Measurements from ENCODE around the gene CCNH. TPM values are rescaled to one million over a fixed set of nuclear protein-coding genes. Genes with fewer than 3 reads are reported as not detected.

Gene CCNH
- polyA plus RNA-seq, 5 donors = 34.6 to 62.1 (median 55.6) TPM

- no peak for DNase-seq
Observed at GRCh38 chr5:87405472-87406155, 7.1 kb downstream of the CCNH start.

GRCh38 chr5:87404359-87404758, 8.4 kb downstream of the CCNH start:
- no peak for DNase-seq

DNA sequence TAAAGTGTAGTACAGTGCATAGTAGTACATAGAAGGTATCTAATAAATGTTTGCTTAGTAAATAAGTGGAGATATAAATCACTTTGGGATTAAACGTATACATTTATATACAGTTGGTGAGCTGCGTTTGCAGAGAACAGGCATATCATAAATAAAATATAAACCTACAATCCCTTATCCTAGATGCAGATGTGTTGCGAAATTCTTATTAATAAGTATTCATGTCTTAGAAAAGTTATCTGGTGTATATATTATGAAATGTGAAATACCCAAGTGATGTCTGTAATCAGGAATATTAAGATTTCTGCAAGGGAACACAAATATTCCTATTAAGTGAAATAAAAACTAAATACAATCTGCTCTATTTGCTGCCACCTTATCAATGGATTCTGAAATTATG, 8.8 kb downstream of the CCNH start:
- no peak for DNase-seq

DNA sequence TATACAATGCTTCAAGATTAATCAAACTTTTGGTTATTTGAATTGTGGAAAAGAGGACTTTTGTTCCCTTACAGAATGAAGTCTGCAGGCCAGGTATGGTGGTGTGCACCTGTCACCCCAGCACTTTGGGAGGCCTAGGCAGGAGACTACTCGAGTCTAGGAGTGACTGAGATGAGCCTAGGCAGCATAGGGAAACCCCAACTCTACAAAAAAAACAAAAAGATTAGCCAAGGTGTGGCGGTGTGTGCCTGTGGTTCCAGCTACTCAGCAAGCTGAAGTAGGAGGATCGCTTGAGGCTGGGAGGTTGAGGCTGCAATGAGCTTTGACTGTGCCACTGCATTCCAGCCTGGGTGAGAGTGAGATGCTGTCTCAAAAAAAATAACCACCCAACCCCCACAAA, 9.3 kb downstream of the CCNH start:
- DNase-seq = no peak

- no peak for DNase-seq
Observed at GRCh38 chr5:87401626-87402025, 11.1 kb downstream of the CCNH start.

- DNase-seq = no peak
Observed at GRCh38 chr5:87400305-87400899, 12.3 kb downstream of the CCNH start.

- no peak for DNase-seq
Observed at GRCh38 chr5:87399720-87400119, 13.0 kb downstream of the CCNH start.

- no peak for DNase-seq
Observed at GRCh38 chr5:87398981-87399614, 13.6 kb downstream of the CCNH start.

- no peak for DNase-seq
Observed at GRCh38 chr5:87394411-87395165, 18.1 kb downstream of the CCNH start.

GRCh38 chr5:87393331-87393730, 19.4 kb downstream of the CCNH start:
- DNase-seq = no peak

DNA sequence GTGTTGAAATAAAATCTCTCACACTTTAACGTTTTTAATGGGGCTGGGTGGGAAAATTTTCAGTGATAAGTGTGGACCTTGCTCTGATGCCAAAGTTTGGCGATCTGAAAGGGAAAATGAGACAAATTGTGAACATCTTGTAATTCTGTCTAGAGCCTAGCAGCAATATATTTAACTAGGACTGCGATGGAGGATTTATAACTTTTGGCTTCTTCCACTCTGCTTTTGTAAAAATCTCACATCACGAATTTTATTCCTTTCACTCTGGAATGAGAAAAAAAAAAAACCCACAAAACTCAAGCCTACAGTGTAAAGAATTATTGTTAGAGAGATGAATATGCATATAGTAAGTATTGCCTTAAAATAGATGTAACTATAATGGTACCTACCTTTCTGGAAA, 19.9 kb downstream of the CCNH start:
- no peak for DNase-seq

DNA sequence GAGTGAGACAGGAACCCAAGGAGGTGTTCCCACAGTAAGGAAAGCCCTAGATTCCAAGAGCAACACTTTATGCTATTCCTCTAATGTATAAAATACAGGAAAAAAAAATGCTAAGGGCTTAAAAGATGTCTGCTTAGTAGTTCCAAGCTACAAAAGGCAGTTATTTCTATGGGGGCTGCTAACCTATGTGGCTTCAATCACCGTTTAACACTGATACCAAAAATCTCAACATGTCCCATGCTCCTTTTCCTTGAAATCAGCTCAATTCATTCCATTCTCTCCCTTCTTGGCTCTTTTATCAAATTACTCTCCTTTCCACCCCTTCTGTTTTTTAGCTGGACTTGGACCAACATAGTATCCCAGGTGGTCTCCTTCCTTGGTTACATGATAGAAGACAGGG, 20.6 kb downstream of the CCNH start:
- DNase-seq = no peak

DNA sequence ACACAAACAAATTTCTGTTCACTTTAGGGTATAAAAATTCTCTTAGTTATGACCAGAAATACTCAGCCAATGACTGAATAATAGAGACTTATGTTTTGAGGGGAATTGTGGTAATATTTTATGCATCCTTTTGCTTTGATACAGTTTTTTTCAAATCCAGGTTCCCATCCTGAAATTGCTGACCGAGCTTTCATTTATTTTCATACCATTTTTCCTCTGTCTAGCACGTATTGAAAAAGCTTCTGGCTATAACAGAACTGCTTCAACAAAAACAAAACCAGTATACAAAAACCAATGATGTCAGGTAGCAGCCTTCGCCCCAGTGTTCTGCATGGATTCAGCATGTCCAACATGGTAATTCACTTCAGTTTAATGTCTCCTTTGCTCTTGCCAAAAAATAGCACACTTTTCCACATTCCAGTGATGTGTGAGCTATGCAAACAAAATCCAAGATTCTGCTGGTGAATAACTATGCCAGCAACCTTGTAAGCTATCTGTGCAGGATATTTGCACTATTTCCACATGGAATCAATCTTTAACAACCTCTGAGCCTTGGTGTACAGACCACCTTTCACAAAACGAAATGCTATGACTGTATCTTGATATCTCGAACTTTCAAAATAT, 22.0 kb downstream of the CCNH start:
- no peak for DNase-seq

DNA sequence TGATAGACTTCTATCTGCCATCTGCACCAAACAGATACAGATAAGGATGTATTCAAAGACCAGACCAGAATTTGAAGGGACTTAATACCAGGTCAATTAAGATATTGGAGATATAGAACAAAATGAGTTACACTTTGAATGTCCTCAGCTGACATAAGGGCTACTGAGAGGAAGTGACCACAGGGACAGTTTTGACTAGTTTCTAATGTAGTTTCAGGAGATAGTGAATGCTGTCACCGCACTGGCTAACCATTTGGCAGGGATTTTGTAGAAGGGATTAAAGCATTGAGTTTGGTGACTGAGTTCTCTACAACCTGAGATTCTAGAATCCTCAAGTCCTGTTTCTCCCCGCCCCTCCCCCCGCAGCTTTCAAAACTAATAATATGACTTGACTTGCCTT, 22.7 kb downstream of the CCNH start:
- no peak for DNase-seq

DNA sequence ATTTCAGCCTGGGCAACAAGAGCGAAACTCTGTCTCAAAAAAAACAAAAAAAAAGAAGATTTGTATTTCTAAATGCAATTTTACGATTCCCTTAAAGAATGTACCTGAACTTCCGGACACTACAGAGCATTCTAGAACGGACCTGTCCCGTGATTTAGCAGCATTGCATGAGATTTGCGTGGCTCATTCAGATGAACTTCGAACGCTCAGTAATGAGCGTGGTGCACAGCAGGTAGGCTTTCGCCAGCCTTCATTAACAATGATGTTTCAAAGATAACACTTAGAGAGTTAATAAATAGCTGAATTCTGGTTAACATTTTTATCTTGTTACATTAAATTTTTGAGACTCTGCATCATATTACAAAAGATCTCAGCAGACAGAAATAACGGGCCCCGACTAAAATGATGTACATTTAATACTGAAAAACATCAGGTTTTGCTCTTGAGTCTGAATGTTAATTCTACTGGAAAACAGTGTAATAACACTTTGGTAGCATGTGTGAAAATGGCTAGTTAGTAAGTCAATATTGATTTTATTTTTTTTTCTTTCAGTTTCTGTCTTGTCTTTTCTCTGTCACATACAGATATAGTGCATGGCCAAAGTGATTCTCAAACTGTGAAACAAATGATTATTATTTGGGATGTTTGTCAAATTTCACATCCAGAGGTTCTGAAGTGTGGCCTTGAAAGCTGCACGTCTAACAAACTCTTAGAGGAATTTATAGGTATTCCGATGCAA, 23.3 kb downstream of the CCNH start:
- no peak for DNase-seq

DNA sequence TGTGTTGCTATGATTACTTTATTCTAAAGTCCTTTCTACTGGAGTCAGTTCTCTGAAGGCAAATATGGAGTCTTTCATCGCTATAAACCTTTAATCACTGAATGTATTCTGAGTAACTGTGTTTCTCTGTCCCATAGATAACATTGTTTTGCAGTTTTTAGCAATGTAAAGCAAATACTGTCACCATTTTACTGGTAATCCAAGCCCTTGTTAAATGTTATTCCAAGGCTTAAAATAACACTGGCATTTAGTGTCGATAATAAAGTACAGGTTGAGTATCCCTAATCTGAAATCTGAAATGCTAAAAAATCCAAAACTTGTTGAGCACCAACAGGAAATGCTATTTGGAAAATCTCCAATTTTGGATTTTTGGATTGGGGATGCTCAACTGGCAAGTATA, 24.6 kb downstream of the CCNH start:
- DNase-seq = no peak

- DNase-seq = peak in 1 of 2 donors; percentile 9
Observed at GRCh38 chr5:87385802-87386201, 26.9 kb downstream of the CCNH start.

DNA sequence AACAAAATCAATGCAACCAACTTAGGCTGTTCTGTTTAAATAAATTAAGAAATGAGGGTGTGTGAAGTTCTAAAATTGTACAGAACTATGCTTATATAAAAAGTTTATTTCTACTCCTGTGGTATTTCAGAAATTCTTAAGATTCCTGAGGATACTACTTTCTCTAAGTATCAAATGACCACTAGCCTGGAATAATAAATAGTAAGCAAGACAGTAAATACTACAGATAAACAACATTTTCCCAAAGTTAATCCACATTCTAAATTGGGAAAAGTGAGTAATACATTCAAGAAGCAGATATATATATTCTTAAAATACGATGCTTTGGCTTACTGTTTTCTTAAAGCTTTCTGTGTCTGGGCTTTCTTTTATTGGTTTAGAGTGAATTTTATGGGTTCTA, 29.5 kb downstream of the CCNH start:
- no peak for DNase-seq

GRCh38 chr5:87382224-87382623, 30.5 kb downstream of the CCNH start:
- no peak for DNase-seq

DNA sequence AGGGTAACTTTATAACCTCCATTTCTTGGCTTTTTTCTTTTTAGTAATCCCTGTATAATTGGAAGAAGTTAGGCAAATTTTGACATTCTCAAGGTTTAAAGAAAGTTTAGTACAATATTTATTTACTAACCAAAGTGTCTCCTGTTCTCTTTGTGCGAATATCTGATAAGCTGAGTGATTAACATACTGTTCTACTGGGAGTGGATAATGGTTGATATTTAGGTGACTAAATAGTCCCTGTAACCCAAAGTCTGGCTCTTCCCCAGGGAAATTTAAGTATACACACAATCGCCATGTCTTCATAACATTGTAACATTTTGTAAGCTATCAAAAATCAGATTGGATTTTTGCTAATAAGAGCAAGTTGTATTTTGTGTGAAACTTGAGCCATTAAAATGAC, 40.0 kb downstream of the CCNH start:
- no peak for DNase-seq

GRCh38 chr5:87369431-87369830, 43.3 kb downstream of the CCNH start:
- no peak for DNase-seq

GRCh38 chr5:87368601-87369000, 44.1 kb downstream of the CCNH start:
- DNase-seq = no peak
